ENCODE results near the gene COQ9. TPM values are rescaled to one million over a fixed set of nuclear protein-coding genes. Genes with fewer than 3 reads are reported as not detected.

Gene COQ9
- polyA plus RNA-seq, 1 experiment, result 69.5 TPM

GRCh38 chr16:57405097-57405496 lies 42.2 kb upstream of the COQ9 start:
- no peaks in the 10 kb centered on the region for H3K36me3 ChIP-seq (ENCODE audit: control insufficient read depth, insufficient read depth, low read length)
- H3K27me3 ChIP-seq (ENCODE audit: control insufficient read depth, insufficient read depth, low read length), result peaks cover 7% of the 10 kb centered on the region
- no peak for TF ChIP-seq CTCF (IDR thresholded peaks at IDR 0.05; ENCODE audit: insufficient read depth, low read depth, low read length)
- no peak overlapping the region for H3K4me3 ChIP-seq (ENCODE audit: low read depth, low read length)
- POLR2A ChIA-PET, result no interaction called here
- no peak for DNase-seq (ENCODE audit: low read depth)
- CTCF ChIA-PET, result interaction anchor here (0.7 to 3.2 kb wide), 5 partner anchors 12 to 114 kb away, joined by 3 to 21 read pairs (median 3); no protein-coding TSS in a partner anchor

- Histone ChIP-seq H3K27me3 (ENCODE audit: control insufficient read depth, insufficient read depth, low read length) (peaks cover 8% of the 10 kb centered on the region), H3K36me3 (ENCODE audit: control insufficient read depth, insufficient read depth, low read length) (no peaks in the 10 kb centered on the region), H3K4me3 (ENCODE audit: low read depth, low read length) (no peak overlapping the region)
- POLR2A ChIA-PET, result no interaction called here
- DNase-seq (ENCODE audit: low read depth), result no peak
- TF ChIP-seq CTCF (IDR thresholded peaks at IDR 0.05; ENCODE audit: insufficient read depth, low read depth, low read length), result no peak
- CTCF ChIA-PET, result interaction anchor here (3.2 kb wide), 1 partner anchor 10 kb away, joined by 21 read pairs; no protein-coding TSS in a partner anchor
Measured at GRCh38 chr16:57406881-57407280, 40.4 kb upstream of the COQ9 start.

DNA sequence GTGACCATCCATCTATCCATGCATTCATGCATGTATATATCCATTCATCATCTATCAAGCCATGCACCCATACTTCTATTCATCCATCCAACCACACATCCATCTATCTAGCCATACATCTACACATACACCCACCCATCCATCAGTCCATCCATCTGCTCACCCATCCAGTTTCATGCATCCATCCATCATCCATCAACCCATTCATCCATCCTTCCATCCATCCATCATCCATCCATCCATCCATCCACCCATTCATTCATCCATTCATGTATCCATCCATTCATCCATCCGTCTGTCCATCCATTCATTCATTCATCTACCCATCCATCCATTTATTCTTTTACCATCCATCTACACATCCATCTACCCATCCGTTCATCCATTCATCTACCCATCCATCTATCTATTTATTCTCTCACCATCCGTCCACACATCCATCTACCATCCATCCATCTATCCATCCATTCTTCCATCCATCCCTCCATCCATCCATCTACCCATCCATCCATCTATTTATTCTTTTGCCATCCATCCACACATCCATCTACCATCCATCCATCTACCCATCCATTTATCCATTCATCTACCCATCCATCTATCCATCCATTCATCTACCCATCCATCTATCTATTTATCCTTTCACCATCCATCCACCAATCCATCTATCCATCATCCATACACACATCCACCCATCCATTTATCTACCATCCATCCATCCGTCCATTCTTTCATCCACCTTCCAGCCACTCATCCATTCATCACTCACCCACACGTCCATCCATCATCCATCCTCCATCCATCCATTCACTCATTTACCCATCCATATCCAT lies 39.5 kb upstream of the COQ9 start:
- no peaks in the 10 kb centered on the region for H3K36me3 ChIP-seq (ENCODE audit: control insufficient read depth, insufficient read depth, low read length)
- no peak for TF ChIP-seq CTCF (IDR thresholded peaks at IDR 0.05; ENCODE audit: insufficient read depth, low read depth, low read length)
- H3K27me3 ChIP-seq (ENCODE audit: control insufficient read depth, insufficient read depth, low read length), result peaks cover 7% of the 10 kb centered on the region
- CTCF ChIA-PET, result no interaction called here
- POLR2A ChIA-PET, result no interaction called here
- DNase-seq (ENCODE audit: low read depth), result no peak
- H3K4me3 ChIP-seq (ENCODE audit: low read depth, low read length), result no peak overlapping the region

DNA sequence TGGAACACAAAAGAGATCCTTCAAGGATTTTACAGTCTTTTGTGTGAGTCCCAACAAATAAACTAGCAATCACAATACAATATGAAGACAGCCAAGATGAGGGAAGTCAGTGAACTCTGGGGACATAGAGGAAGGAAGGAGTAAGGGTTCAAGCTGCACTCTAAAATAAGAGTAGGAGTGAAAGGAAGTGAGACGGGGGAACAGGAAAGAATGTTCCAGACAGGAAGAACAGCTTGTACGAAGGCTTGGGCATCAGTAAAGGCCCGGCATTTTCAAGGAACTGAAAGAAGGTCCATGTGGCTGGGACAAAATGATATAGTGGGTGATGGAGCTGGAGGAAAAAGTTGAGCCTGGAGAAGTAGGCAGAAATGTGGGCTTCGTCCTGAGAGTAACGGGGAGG lies 38.2 kb upstream of the COQ9 start:
- Histone ChIP-seq H3K27me3 (ENCODE audit: control insufficient read depth, insufficient read depth, low read length) (peaks cover 8% of the 10 kb centered on the region), H3K4me3 (ENCODE audit: low read depth, low read length) (no peak overlapping the region), H3K36me3 (ENCODE audit: control insufficient read depth, insufficient read depth, low read length) (no peaks in the 10 kb centered on the region)
- ChIA-PET POLR2A (no interaction called here), CTCF (interaction anchor here (1.0 kb wide), 2 partner anchors 8 to 10 kb away, joined by 3 to 4 read pairs; no protein-coding TSS in a partner anchor)
- DNase-seq (ENCODE audit: low read depth), result no peak
- TF ChIP-seq CTCF (IDR thresholded peaks at IDR 0.05; ENCODE audit: insufficient read depth, low read depth, low read length), result no peak

- DNase-seq (ENCODE audit: low read depth), result no peak
- CTCF ChIA-PET, result interaction anchor here (1.0 to 17.0 kb wide), 3 partner anchors 7 to 104 kb away, joined by 3 to 461 read pairs (median 4); no protein-coding TSS in a partner anchor
- Histone ChIP-seq H3K27me3 (ENCODE audit: control insufficient read depth, insufficient read depth, low read length) (peaks cover 5% of the 10 kb centered on the region), H3K36me3 (ENCODE audit: control insufficient read depth, insufficient read depth, low read length) (no peaks in the 10 kb centered on the region), H3K4me3 (ENCODE audit: low read depth, low read length) (no peak overlapping the region)
- no peak for TF ChIP-seq CTCF (IDR thresholded peaks at IDR 0.05; ENCODE audit: insufficient read depth, low read depth, low read length)
- POLR2A ChIA-PET, result no interaction called here
Measured at GRCh38 chr16:57409870-57410587, 37.2 kb upstream of the COQ9 start.
